HepG2 (cell line): ENCODE measurements around the gene MDP1. TPM values are rescaled to one million over a fixed set of nuclear protein-coding genes. Genes with fewer than 3 reads are reported as not detected.

Experiments
- ARID3A ChIP-seq: IDR thresholded peaks from 2 replicates; pipeline ENCODE4 v1.6.1; 2012; ENCODE audit warnings: low read depth, low read length, improper control_type of control experiment
- BHLHE40 ChIP-seq: IDR thresholded peaks from 2 replicates; pipeline ENCODE4 v1.6.1; 2011; ENCODE audit warnings: low read length, improper control_type of control experiment
- DMAP1 ChIP-seq: IDR thresholded peaks from 2 replicates; pipeline ENCODE4 v1.6.1; 2016
- DNMT3B ChIP-seq: conservative IDR thresholded peaks from 2 replicates; pipeline ENCODE4 v1.6.1; 2016; ENCODE audit warnings: missing biosample characterization, control low read depth
- GLI4 ChIP-seq: sonication (generic); formaldehyde crosslinking; IDR thresholded peaks from 2 replicates; pipeline ENCODE4 v1.5.1; 2020; ENCODE audit warnings: missing genetic modification reagents, mild to moderate bottlenecking, moderate library complexity, borderline replicate concordance
- IRX3 ChIP-seq: sonication (generic); formaldehyde crosslinking; IDR thresholded peaks from 2 replicates; pipeline ENCODE4 v1.8.1; 2023; ENCODE audit warnings: mild to moderate bottlenecking, low read depth, missing genetic modification reagents, borderline replicate concordance
- NFIC ChIP-seq: IDR thresholded peaks from 2 replicates; pipeline ENCODE4 v1.6.1; 2012; ENCODE audit warnings: mild to moderate bottlenecking, low read length, inconsistent platforms
- NPAS2 ChIP-seq: sonication (generic); formaldehyde crosslinking; IDR thresholded peaks from 2 replicates; pipeline ENCODE4 v1.8.0; 2022; ENCODE audit warnings: mild to moderate bottlenecking, missing genetic modification reagents, borderline replicate concordance
- POGZ ChIP-seq: sonication (generic); formaldehyde crosslinking; IDR thresholded peaks from 2 replicates; pipeline ENCODE4 v1.4.0; 2020; ENCODE audit warnings: mild to moderate bottlenecking, missing genetic modification reagents
- POLR2A ChIP-seq, 2 experiments: IDR thresholded peaks; 2 replicates each; pipeline ENCODE4 v1.6.1; 2011; ENCODE audit warnings: low read depth in 2 of 2, low read length in 2 of 2, mild to moderate bottlenecking in 1 of 2, moderate library complexity in 1 of 2; ENCODE audit not compliant: insufficient read depth in 1 of 2
- SRSF4 ChIP-seq: fragments of 200-400 bp; formaldehyde crosslinking; IDR thresholded peaks from one replicate; pipeline ENCODE4 v1.6.1; 2018; ENCODE audit warnings: mild to moderate bottlenecking, low read depth, low read length, moderate library complexity; ENCODE audit not compliant: poor library complexity, severe bottlenecking
- ZBTB49 ChIP-seq: sonication (generic); formaldehyde crosslinking; IDR thresholded peaks from 2 replicates; pipeline ENCODE4 v1.4.0; 2020; ENCODE audit warnings: missing genetic modification reagents, borderline replicate concordance
- ZNF331 ChIP-seq: sonication (generic); formaldehyde crosslinking; IDR thresholded peaks from 2 replicates; pipeline ENCODE4 v1.4.0; 2020; ENCODE audit warnings: missing genetic modification reagents
- ZNF407 ChIP-seq: sonication (generic); formaldehyde crosslinking; IDR thresholded peaks from one replicate; pipeline ENCODE4 v1.5.1; 2020; ENCODE audit warnings: mild to moderate bottlenecking, missing genetic modification reagents; ENCODE audit errors: not compliant biosample characterization
- ZNF530 ChIP-seq: sonication (generic); formaldehyde crosslinking; IDR thresholded peaks from 2 replicates; pipeline ENCODE4 v1.5.0; 2020; ENCODE audit warnings: low read depth, mild to moderate bottlenecking, missing genetic modification reagents
- ZNF776 ChIP-seq: sonication (generic); formaldehyde crosslinking; IDR thresholded peaks from 2 replicates; pipeline ENCODE4 v1.4.0; 2020; ENCODE audit warnings: mild to moderate bottlenecking, missing genetic modification reagents
- ZNF781 ChIP-seq: sonication (generic); formaldehyde crosslinking; IDR thresholded peaks from 2 replicates; pipeline ENCODE4 v1.5.1; 2020; ENCODE audit warnings: borderline replicate concordance, mild to moderate bottlenecking, missing genetic modification reagents; ENCODE audit errors: not compliant biosample characterization
- ZNF788 ChIP-seq: sonication (generic); formaldehyde crosslinking; IDR thresholded peaks from 2 replicates; pipeline ENCODE4 v1.5.0; 2020; ENCODE audit warnings: mild to moderate bottlenecking, missing genetic modification reagents, borderline replicate concordance
- ZNF790 ChIP-seq: sonication (generic); formaldehyde crosslinking; IDR thresholded peaks from 2 replicates; pipeline ENCODE4 v1.8.0; 2022; ENCODE audit warnings: missing genetic modification reagents, mild to moderate bottlenecking, borderline replicate concordance
- ZNF792 ChIP-seq: IDR thresholded peaks from 2 replicates; pipeline ENCODE4 v1.6.1; 2016
- polyA plus RNA-seq, 8 experiments: library from polyadenylated mRNA; depleted of rRNA in 3 of 8; stranded (reverse) in 7 of 8; unstranded in 1 of 8; fragments of >200 nt; fragmentation: Illumina TruSeq in 4 of 8; extraction: Trizol in 4 of 8; gene quantifications; 2 replicates each; pipeline versions ENCODE4 v1.2.1 to v1.2.3, GENCODE V29; 2011 to 2016; ENCODE audit warnings: low read depth in 4 of 8, missing spikeins in 1 of 8, mixed read lengths in 1 of 8; ENCODE audit not compliant: insufficient read depth in 1 of 8
- total RNA-seq, 5 experiments: library from RNA; depleted of rRNA; stranded (reverse); fragments of >200 nt; fragmentation: Illumina TruSeq; extraction: Trizol; gene quantifications; 2 replicates each; pipeline ENCODE4 v1.2.3, GENCODE V29; 2016; ENCODE audit warnings: low read depth in 1 of 5

Gene MDP1
- total and polyA plus RNA-seq, 2 of the 13 experiments (the other 11 are each of a cell fraction or from before 2014, with no cell fraction given): 44.1 to 48.7 TPM

- no peak for TF ChIP-seq ZBTB49
- no peak; the same call in 1 of the 2 replicates for TF ChIP-seq DNMT3B (CRISPR knock-in tag)
- no peak for TF ChIP-seq ZNF792
- no peak for TF ChIP-seq ZNF530 (CRISPR knock-in tag)
- no peak for TF ChIP-seq SRSF4
- no peak for TF ChIP-seq ZNF788
- no peak for TF ChIP-seq ZNF776 (CRISPR knock-in tag)
- TF ChIP-seq ZNF790 (CRISPR knock-in tag): no peak
- no peak for TF ChIP-seq POGZ (CRISPR knock-in tag)
- TF ChIP-seq BHLHE40: no peak
- TF ChIP-seq IRX3: no peak
- no peak for TF ChIP-seq NFIC
- 0 out of 4 replicates have a peak, but pooled peaks of 1 of the 2 experiments have one; percentile 2 for TF ChIP-seq POLR2A (IDR thresholded peaks at IDR 0.05; ENCODE audit: insufficient read depth in 1 of 2, low read depth in 2 of 2, low read length in 2 of 2)
- TF ChIP-seq ZNF331 (CRISPR knock-in tag): no peak
- TF ChIP-seq ARID3A: no peak
- TF ChIP-seq NPAS2 (CRISPR knock-in tag): no peak
- no peak for TF ChIP-seq GLI4 (CRISPR knock-in tag)
- TF ChIP-seq DMAP1 (CRISPR knock-in tag): no peak
- peak; percentile 40 for TF ChIP-seq ZNF407 (CRISPR knock-in tag)
- TF ChIP-seq ZNF781 (CRISPR knock-in tag): no peak
These were observed 36.0 kb upstream of the MDP1 start (continued) for GRCh38 chr14:24251880-24252288.
